Right cardiac atrium (tissue), 5 donors: ENCODE results near the gene TMEM244. TPM values are rescaled to one million over a fixed set of nuclear protein-coding genes. Genes with fewer than 3 reads are reported as not detected.
"Not testable (repeated sequence)": the region's sequence is repeated elsewhere in the genome, so short reads cannot be mapped to it uniquely, and the experiment has no call there.

Source experiments
- ATAC-seq, 2 donors: fragments of 200-7000 bp; cut with Tn5 transposase; one replicate each; pipeline versions ENCODE4 v1.8.0 to v1.9.1; 2020; ENCODE audit warnings: moderate library complexity in 2 of 2, mild to moderate bottlenecking in 1 of 2
- DNase-seq, 3 donors: peaks; one replicate each; pipeline ENCODE4 v3.0.0-alpha.2; 2020
- H3K27ac ChIP-seq: one replicate; pipeline ENCODE4 v1.5.1; 2013; ENCODE audit warnings: mild to moderate bottlenecking, low read length, control low read depth, moderate library complexity
- H3K27me3 ChIP-seq: one replicate; pipeline ENCODE4 v1.6.1; 2013; ENCODE audit not compliant: control insufficient read depth, insufficient read depth
- H3K4me1 ChIP-seq: one replicate; pipeline ENCODE4 v1.6.1; 2013; ENCODE audit warnings: low read length; ENCODE audit not compliant: control insufficient read depth, insufficient read depth
- H3K4me3 ChIP-seq: one replicate; pipeline ENCODE4 v1.5.1; 2013; ENCODE audit warnings: low read length, control low read depth
- H3K9me3 ChIP-seq: one replicate; pipeline ENCODE4 v1.6.1; 2013; ENCODE audit warnings: low read length; ENCODE audit not compliant: control insufficient read depth
- WGBS: extraction: QIAGEN DNeasy Blood & Tissue Kit; methylation state at CpG from one replicate; pipeline ENCODE4 v1.1.7; 2013; 5-methylcytosine and 5-hydroxymethylcytosine counted together
- intact Hi-C, 4 donors: fragments of 100-400 bp; cut with DNase I; formaldehyde crosslinking; loops; one replicate each; pipeline versions ENCODE4 v1.11.0 to v1.14.0; 2022 to 2023
- polyA plus RNA-seq: library from polyadenylated mRNA; stranded (reverse); fragments of 200-250 nt; gene quantifications from one replicate; pipeline ENCODE4 v1.2.3, GENCODE V29; 2013
- total RNA-seq, 4 donors: library from RNA; stranded (reverse); fragmentation: NEBNext Ultra II Directional; extraction: Animal tissue kit (Norgen Biotek cat#: 25700); gene quantifications; one replicate each; pipeline ENCODE4 v1.2.1, GENCODE V29; 2021
- donor health status: healthy with polysubstance abuse.
- donor health status: DM: no; HTN: yes; CAD: no.
- donor health status: DM: no; HTN: no; CAD: no.
- donor health status: DM: no; HTN: yes; CAD: no; lungs with severe emphysema.
- donor health status: DM: yes; HTN: yes; CAD: no.

Gene TMEM244
- total and polyA plus RNA-seq, 5 donors: not detected

DNA sequence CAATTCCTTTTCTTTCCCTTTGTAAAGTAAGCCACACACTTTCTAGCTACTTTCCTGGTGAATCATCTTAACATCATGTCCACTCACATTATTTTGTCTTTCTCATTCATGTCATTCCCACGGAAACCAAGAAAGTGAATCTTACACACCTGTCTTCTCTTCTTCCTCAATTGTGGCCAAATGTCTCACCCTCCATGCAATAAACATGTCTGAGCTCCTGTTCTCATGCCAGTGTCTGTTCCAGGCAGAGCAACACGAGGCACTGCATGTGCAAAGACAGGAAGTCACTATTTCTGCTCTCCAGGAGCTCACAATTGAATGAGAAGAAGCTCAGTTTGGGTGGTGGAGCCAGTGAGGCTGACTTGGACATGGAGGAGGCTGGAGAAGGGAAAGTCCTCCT lies 29.0 kb upstream of the TMEM244 start:
- Histone ChIP-seq H3K9me3 (no peaks in the 10 kb centered on the region), H3K4me3 (no peak overlapping the region), H3K27ac (no peak overlapping the region), H3K4me1 (no peaks in the 10 kb centered on the region), H3K27me3 (no peaks in the 10 kb centered on the region)
- ATAC-seq (no peak), DNase-seq (no peak)
- intact Hi-C loops: no loop called here
- 53% methylated on average over 2 of the region's 2 CpGs for WGBS

GRCh38 chr6:129889580-129889979 lies 28.5 kb upstream of the TMEM244 start:
- ATAC-seq: no peak
- intact Hi-C loops: no loop called here
- no peaks in the 10 kb centered on the region for H3K4me1 ChIP-seq
- H3K9me3 ChIP-seq: no peaks in the 10 kb centered on the region
- no peak overlapping the region for H3K27ac ChIP-seq
- no peak overlapping the region for H3K4me3 ChIP-seq
- H3K27me3 ChIP-seq: no peaks in the 10 kb centered on the region
- no peak for DNase-seq
- WGBS: 90% methylated on average over 1 of the region's 1 CpG

DNA sequence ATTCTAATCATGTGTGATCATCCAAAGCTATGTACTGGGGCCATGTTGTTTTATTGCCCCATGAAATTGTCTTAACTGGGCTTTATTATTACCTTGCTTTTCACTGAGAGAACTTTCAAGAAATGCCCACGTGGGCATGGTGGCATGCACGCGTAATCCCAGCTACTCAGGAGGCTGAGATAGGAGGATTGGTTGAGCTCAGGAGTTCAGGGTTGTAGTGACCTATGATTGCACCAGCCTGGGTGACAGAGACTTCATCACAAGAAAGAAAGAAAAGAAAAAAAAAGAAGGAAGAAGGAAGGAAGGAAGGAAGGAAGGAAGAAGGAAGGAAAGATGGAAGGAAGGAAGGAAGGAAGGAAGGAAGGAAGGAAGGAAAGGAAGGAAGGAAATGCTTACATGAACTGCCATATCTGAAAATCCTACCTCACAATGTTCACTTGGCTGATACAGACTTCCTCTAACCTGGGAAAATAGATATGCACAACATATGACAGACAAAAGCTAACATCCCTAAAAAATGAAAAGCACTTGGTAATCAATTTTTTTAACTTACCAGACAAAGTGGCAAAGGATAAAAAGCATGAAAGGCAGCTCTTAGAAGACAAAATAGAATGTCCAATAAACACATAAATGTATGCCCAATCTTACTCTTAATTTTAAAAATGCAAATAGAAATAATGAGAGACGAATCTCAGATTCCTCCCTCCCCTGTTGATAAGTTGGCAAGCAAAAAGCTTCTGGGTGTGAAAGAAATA lies 25.5 kb upstream of the TMEM244 start:
- H3K27ac ChIP-seq: no peak overlapping the region
- no peaks in the 10 kb centered on the region for H3K27me3 ChIP-seq
- no peaks in the 10 kb centered on the region for H3K9me3 ChIP-seq
- WGBS: 76% methylated on average over 4 of the region's 4 CpGs
- DNase-seq: no peak
- no peaks in the 10 kb centered on the region for H3K4me1 ChIP-seq
- intact Hi-C loops: no loop called here
- ATAC-seq: no peak
- H3K4me3 ChIP-seq: no peak overlapping the region

DNA sequence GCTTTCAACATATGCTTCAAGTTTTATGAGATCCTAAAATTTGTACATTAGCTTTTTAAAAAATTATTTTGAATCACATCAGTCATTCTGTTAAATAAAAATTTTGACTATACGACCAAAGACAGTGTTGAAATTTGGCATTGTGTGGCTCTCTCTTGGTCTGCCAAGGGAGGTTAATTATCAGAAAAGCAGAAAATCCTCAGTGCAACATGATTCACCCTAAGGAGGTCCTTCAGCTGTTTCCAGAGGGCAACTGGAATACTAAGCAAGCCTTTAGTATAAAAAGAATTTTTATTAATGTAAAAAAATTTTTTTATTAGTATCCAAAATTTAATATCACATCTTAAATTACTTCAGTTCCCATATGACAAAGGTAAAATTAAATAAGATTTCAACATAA lies 23.1 kb upstream of the TMEM244 start:
- 62% methylated on average over 1 of the region's 1 CpG for WGBS
- H3K4me3 ChIP-seq: no peak overlapping the region
- DNase-seq: no peak
- H3K27ac ChIP-seq: no peak overlapping the region
- no peaks in the 10 kb centered on the region for H3K9me3 ChIP-seq
- ATAC-seq: no peak
- no peaks in the 10 kb centered on the region for H3K27me3 ChIP-seq
- intact Hi-C loops: no loop called here
- H3K4me1 ChIP-seq: no peaks in the 10 kb centered on the region

- intact Hi-C loops: no loop called here
Measured at GRCh38 chr6:129882510-129883023, 21.5 kb upstream of the TMEM244 start.

GRCh38 chr6:129877894-129878293 lies 16.8 kb upstream of the TMEM244 start:
- ATAC-seq, H3K27me3 ChIP-seq, H3K4me1 ChIP-seq, H3K27ac ChIP-seq, DNase-seq, intact Hi-C loops, H3K4me3 ChIP-seq, H3K9me3 ChIP-seq: not testable (repeated sequence)
- 88% methylated on average over 1 of the region's 1 CpG for WGBS

More at GRCh38 chr6:129882510-129883023, 21.5 kb upstream of the TMEM244 start:
- H3K27ac ChIP-seq: no peak overlapping the region
- H3K27me3 ChIP-seq: no peaks in the 10 kb centered on the region
- ATAC-seq: no peak
- 76% methylated on average over 8 of the region's 8 CpGs for WGBS
- H3K9me3 ChIP-seq: no peaks in the 10 kb centered on the region
- H3K4me1 ChIP-seq: no peaks in the 10 kb centered on the region
- no peak for DNase-seq
- no peak overlapping the region for H3K4me3 ChIP-seq

DNA sequence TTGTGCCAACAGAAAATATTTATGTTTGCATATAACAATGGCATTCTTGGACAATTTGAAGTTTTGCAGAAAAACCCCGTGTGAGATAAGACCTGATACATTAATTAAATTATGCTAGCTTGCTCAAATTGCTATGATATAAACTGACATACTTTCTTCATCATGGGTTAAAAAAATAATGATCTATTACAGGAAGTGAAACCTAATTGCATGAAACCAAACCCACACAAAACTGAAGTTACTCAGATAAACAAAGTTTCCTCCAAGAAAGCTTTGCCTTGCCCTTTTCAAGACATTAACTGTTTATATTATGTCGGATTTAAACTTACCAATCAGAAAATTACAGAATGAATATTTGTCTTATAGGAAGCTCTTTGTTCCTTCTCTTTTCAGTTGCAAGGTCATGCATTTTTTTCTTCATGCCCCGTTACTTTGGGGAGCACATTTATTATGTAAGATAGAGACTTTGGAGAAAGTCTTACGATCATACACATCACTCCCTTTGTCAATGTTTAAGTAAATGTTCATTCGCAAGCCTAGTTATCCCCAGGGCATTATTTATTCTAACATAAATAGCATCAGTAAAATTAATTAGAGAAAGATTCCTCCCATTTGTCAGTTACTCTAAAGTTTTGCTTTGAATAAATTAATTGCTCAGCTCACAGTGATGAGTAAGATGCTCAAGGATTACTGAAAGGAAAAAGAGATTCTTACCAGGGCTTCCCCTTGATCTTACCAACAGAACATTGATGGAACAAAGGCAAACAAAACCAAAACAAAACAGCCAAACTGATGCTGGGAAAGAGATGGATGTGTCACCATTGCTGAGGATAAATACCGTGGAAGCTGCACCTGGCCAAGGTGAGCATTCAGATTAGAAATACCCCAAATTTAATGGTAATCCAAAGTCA lies 14.8 kb upstream of the TMEM244 start:
- Histone ChIP-seq H3K27ac (no peak overlapping the region), H3K4me1 (no peaks in the 10 kb centered on the region), H3K9me3 (no peaks in the 10 kb centered on the region), H3K27me3 (no peaks in the 10 kb centered on the region), H3K4me3 (no peak overlapping the region)
- DNase-seq (no peak), ATAC-seq (no peak)
- WGBS: 65% methylated on average over 6 of the region's 6 CpGs
- intact Hi-C loops: no loop called here

DNA sequence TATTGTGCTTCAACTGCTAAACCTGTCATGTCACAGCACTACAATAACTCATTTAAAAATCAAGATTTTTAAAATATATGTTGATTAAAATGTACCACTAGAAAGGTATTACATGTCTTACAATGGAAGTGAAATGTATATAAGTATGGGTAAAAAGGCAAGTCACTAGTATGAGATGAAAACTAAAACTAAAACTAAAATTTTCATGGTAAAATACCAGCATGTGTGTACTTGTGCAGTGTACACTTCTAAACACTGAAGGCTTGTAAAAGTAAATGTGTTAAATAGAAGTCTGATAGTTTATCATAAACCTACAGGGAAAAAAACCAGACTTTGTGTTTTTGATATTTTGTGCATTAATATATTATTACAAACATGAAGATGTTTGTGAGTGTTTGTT lies 13.7 kb upstream of the TMEM244 start:
- Histone ChIP-seq H3K4me1 (no peaks in the 10 kb centered on the region), H3K27ac (no peak overlapping the region), H3K9me3 (no peaks in the 10 kb centered on the region), H3K27me3 (no peaks in the 10 kb centered on the region), H3K4me3 (no peak overlapping the region)
- no peak for DNase-seq
- ATAC-seq: no peak
- intact Hi-C loops: no loop called here

DNA sequence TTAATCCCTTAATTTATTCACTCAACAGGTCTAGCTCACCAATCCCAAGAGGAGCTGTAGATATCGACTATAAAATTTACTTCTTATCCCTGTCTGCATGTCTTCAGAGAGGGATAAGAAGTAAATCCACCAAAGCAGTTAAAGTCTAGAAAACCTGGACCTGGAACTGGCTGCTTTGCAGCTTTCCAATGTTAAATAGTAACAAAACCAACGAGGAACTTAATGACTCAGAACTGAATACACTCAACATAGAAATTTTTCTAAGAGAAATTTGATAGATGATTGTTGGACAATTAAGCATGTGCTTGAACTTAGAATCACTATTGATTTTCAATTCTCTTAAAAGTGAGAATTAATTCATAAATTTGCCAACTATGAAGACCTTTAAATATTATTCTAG lies 11.5 kb upstream of the TMEM244 start:
- ATAC-seq (no peak), DNase-seq (no peak)
- no peaks in the 10 kb centered on the region for H3K27me3 ChIP-seq
- no peak overlapping the region for H3K4me3 ChIP-seq
- H3K9me3 ChIP-seq: no peaks in the 10 kb centered on the region
- 38% methylated on average over 2 of the region's 2 CpGs for WGBS
- no peaks in the 10 kb centered on the region for H3K4me1 ChIP-seq
- H3K27ac ChIP-seq: no peak overlapping the region
- intact Hi-C loops: no loop called here

DNA sequence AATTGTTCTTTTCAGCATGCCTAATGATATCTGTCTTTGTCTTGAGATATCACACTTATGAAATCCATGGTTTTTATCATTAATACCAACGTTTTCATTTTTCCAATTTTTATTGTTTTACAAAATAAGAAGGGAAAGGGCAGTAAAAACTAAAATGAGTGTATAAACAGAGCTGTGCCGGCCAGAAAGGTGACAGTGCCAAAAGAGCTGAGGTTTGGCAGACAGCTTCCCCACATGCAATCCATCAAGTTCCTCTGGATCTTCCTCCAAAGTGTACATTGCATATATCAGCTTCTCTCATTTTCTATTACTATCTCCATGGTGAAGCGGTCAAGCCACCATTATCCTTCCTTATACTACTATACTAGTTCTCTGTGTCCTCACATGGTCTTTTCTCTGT lies 10.1 kb upstream of the TMEM244 start:
- ATAC-seq: no peak
- no peaks in the 10 kb centered on the region for H3K4me1 ChIP-seq
- H3K27ac ChIP-seq: no peak overlapping the region
- H3K27me3 ChIP-seq: no peaks in the 10 kb centered on the region
- H3K4me3 ChIP-seq: no peak overlapping the region
- H3K9me3 ChIP-seq: no peaks in the 10 kb centered on the region
- 49% methylated on average over 3 of the region's 3 CpGs for WGBS
- DNase-seq: no peak
- intact Hi-C loops: no loop called here

DNA sequence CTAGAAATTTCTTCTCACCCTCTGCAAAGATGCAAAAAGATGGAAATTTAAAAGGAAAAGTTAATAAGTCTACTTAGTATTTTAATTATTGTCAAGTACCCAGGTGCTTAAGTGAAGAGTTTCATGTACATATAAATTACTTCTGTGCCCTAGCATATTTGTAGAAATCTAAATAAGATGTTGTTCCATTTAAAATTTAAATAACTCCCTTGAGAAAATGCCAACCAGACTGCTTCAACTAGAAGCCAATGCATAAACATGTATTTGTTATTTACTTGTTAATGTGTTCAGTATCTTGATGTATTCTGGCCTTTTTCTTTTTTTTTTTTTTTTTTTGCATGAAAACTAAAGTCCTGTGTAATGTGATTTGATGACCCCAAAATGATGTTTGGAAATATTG lies 6.3 kb upstream of the TMEM244 start:
- ATAC-seq: no peak
- Histone ChIP-seq H3K4me1 (no peaks in the 10 kb centered on the region), H3K9me3 (no peaks in the 10 kb centered on the region), H3K27ac (no peak overlapping the region), H3K27me3 (no peaks in the 10 kb centered on the region), H3K4me3 (no peak overlapping the region)
- intact Hi-C loops: no loop called here
- no peak for DNase-seq
